ENCODE measurements around the gene ZNF331.

GRCh38 chr19:53531457-53531856 lies 6.5 kb upstream of the ZNF331 start:
- TF ChIP-seq EZH2 (IDR thresholded peaks at IDR 0.05; ENCODE audit: low read length, missing control alignments): no peak
- TF ChIP-seq, protein P1, sequence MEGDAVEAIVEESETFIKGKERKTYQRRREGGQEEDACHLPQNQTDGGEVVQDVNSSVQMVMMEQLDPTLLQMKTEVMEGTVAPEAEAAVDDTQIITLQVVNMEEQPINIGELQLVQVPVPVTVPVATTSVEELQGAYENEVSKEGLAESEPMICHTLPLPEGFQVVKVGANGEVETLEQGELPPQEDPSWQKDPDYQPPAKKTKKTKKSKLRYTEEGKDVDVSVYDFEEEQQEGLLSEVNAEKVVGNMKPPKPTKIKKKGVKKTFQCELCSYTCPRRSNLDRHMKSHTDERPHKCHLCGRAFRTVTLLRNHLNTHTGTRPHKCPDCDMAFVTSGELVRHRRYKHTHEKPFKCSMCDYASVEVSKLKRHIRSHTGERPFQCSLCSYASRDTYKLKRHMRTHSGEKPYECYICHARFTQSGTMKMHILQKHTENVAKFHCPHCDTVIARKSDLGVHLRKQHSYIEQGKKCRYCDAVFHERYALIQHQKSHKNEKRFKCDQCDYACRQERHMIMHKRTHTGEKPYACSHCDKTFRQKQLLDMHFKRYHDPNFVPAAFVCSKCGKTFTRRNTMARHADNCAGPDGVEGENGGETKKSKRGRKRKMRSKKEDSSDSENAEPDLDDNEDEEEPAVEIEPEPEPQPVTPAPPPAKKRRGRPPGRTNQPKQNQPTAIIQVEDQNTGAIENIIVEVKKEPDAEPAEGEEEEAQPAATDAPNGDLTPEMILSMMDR (conservative IDR thresholded peaks at IDR 0.05 in 1 of 2, IDR thresholded peaks at IDR 0.05 in 1 of 2; ENCODE audit: low read depth in 1 of 2, low read length in 2 of 2): no peak
